ENCODE data around the gene WNT5A. TPM values are rescaled to one million over a fixed set of nuclear protein-coding genes. Genes with fewer than 3 reads are reported as not detected.

WNT5A gene
- total and polyA plus RNA-seq, 2 donors (not counting 1 experiment from before 2014, with no cell fraction given): 117 to 224 TPM

DNA sequence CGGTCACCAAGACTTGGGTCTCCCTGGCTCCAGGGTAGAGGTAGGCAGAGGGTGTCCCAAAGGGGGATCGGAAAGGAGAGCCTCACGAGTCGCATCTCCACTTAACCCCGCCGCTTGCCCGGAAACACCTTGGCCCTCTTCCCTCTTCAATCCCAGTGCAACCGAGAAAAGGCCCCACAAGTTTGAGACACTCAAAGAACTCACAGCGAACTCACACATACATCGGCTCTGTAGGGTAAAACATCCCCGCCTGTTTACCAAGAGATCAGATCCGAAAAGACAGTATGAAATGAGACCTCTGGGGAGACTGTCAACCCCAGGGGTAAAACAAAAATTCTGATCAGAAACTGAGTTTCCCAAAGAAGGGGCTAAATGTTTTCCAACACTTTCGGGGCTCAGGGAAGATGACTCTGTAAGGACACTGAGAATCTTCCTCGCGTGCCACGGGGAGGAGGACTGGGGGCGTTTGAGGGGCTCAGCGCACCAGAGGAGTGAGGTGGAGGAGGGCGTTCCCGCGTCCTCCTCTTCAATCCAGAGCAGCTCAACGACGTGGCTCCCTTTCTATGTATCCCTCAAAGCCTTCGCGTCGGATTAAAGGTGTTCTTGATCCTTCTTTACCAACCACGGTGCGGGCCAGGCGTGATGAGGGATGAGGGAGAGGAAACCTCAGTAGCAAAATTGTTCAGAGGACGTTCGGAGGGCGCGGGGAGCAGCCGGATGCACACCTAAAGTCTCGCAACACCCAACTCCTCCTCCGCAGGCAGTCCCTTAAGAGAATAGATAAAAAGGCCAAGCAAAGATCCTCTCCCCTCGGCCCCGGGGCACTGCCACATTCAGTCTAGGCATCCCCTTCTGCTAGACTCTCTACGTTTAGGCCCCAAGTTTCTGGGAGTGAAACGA lies 3.7 kb downstream of the WNT5A start:
- Histone ChIP-seq H3K27me3 (ENCODE audit: control insufficient read depth, insufficient read depth, low read length) (no peaks in the 10 kb centered on the region), H3K79me2 (ENCODE audit: control insufficient read depth, insufficient read depth, low read length) (peaks cover 90% of the 10 kb centered on the region), H2AFZ (ENCODE audit: low read length) (no peak overlapping the region), H3K36me3 (ENCODE audit: control insufficient read depth, insufficient read depth, low read length) (peaks cover 5% of the 10 kb centered on the region), H3K4me3 (replicated peaks in 1 of 4; ENCODE audit: control extremely low read depth in 1 of 4, insufficient read depth in 1 of 4, low read depth in 3 of 4, low read length in 4 of 4) (peak overlapping the region; percentile 59 to 91 (median 65)), H4K20me1 (ENCODE audit: control insufficient read depth, extremely low read depth, insufficient read depth, low read length) (no peaks in the 10 kb centered on the region), H3K4me2 (ENCODE audit: extremely low read depth, insufficient read depth, low read length) (peak overlapping the region; percentile 88), H3K9me3 (ENCODE audit: control insufficient read depth, insufficient read depth, low read depth, low read length) (no peaks in the 10 kb centered on the region), H3K27ac (ENCODE audit: insufficient read depth, low read length) (peak overlapping the region; percentile 88), H3K4me1 (ENCODE audit: control insufficient read depth, extremely low read depth, insufficient read depth, low read length) (peaks cover 5% of the 10 kb centered on the region), H3K9ac (ENCODE audit: insufficient read depth, low read length) (peak overlapping the region; percentile 51)
- TF ChIP-seq, protein P1, sequence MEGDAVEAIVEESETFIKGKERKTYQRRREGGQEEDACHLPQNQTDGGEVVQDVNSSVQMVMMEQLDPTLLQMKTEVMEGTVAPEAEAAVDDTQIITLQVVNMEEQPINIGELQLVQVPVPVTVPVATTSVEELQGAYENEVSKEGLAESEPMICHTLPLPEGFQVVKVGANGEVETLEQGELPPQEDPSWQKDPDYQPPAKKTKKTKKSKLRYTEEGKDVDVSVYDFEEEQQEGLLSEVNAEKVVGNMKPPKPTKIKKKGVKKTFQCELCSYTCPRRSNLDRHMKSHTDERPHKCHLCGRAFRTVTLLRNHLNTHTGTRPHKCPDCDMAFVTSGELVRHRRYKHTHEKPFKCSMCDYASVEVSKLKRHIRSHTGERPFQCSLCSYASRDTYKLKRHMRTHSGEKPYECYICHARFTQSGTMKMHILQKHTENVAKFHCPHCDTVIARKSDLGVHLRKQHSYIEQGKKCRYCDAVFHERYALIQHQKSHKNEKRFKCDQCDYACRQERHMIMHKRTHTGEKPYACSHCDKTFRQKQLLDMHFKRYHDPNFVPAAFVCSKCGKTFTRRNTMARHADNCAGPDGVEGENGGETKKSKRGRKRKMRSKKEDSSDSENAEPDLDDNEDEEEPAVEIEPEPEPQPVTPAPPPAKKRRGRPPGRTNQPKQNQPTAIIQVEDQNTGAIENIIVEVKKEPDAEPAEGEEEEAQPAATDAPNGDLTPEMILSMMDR (conservative IDR thresholded peaks at IDR 0.05 in 1 of 2, IDR thresholded peaks at IDR 0.05 in 1 of 2; ENCODE audit: low read depth in 1 of 2, low read length in 2 of 2): no peak
- no peak for TF ChIP-seq EZH2 (IDR thresholded peaks at IDR 0.05; ENCODE audit: low read length, missing control alignments)
- DNase-seq (ENCODE audit: low read depth in 2 of 2): peak in 1 of 2 donors; percentile 27

DNA sequence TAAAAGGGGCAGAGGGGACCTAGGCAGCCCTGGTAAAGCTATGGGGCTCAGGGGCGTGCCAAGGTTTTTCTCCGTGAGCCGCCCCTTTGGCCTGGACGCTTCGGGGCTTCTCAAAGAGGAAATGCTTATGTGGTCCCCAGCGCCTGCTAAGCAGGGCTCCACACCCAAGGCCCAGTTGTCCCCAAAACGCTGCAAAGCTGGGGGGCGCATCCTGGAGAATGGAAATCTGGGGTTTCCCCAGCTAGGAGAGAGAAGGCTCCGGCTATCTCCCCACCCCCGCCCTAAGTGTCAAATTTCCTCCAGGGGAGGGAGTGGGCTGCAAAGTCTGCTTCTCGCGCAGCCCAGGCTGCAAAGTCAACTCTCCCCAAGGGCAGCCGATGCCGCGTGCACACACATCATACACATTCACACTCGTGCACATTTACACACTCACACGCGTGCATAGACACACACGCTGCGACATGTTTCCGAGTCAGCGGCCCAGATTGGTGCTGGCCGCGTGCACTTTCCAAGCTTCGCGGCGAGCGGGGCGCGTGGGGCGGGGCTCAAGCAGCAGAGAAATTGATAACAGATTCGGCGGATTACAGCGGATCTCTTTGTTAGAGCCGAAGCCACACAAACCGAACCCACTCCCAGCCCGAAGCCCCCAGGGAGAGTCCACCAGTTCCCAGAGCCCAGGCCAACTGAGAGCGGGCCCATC lies 4.5 kb downstream of the WNT5A start:
- peaks cover 94% of the 10 kb centered on the region for H3K79me2 ChIP-seq (ENCODE audit: control insufficient read depth, insufficient read depth, low read length)
- peak; percentile 54 to 75 for DNase-seq (ENCODE audit: low read depth in 2 of 2)
- H3K9ac ChIP-seq (ENCODE audit: insufficient read depth, low read length): peak overlapping the region; percentile 51

More for the DNA sequence above, 4.5 kb downstream of the WNT5A start:
- H3K27ac ChIP-seq (ENCODE audit: insufficient read depth, low read length): peak overlapping the region; percentile 88
- TF ChIP-seq, protein P1 (conservative IDR thresholded peaks at IDR 0.05 in 1 of 2, IDR thresholded peaks at IDR 0.05 in 1 of 2; ENCODE audit: low read depth in 1 of 2, low read length in 2 of 2): no peak
- TF ChIP-seq EZH2 (IDR thresholded peaks at IDR 0.05; ENCODE audit: low read length, missing control alignments): no peak
- H4K20me1 ChIP-seq (ENCODE audit: control insufficient read depth, extremely low read depth, insufficient read depth, low read length): no peaks in the 10 kb centered on the region
- peaks cover 5% of the 10 kb centered on the region for H3K4me1 ChIP-seq (ENCODE audit: control insufficient read depth, extremely low read depth, insufficient read depth, low read length)
- no peak overlapping the region for H2AFZ ChIP-seq (ENCODE audit: low read length)
- no peaks in the 10 kb centered on the region for H3K9me3 ChIP-seq (ENCODE audit: control insufficient read depth, insufficient read depth, low read depth, low read length)
- peaks cover 5% of the 10 kb centered on the region for H3K36me3 ChIP-seq (ENCODE audit: control insufficient read depth, insufficient read depth, low read length)
- H3K4me2 ChIP-seq (ENCODE audit: extremely low read depth, insufficient read depth, low read length): peak overlapping the region; percentile 87
- H3K27me3 ChIP-seq (ENCODE audit: control insufficient read depth, insufficient read depth, low read length): no peaks in the 10 kb centered on the region
- H3K4me3 ChIP-seq (replicated peaks in 1 of 4; ENCODE audit: control extremely low read depth in 1 of 4, insufficient read depth in 1 of 4, low read depth in 3 of 4, low read length in 4 of 4): peak overlapping the region; percentile 44 to 91 (median 62)
